ENCODE results near the gene STUM.

The STUM gene

DNA sequence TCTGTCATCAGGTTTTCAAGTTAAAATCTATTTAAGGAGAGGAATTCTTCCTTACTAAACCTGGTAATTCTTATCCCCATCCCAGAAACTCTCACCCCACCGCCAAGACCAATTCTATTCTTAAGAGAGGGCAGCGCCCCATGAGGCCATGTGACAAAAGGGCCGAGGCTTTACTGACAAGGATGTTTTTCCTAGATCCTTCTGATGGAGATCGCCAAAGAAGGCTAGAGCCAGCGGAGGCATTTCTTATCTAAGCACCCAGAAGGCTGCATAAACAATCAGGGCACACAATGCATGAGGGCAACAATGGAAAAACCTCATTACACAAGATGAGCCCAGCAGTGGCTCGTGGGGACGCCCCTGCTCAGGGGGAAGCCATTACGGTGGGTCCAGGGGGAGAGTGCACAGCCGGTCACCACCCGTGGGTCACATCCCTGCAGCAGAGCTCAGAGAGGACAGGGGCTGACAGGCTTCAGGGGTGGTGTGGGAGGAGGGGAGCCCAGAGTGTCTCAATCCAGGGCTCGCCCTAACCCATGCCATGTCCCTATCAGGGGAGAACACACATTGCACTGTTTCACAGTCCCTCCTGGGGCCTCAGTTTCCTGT is 101.8 kb downstream of the STUM start:
- Histone ChIP-seq H3K4me1 (ENCODE audit: insufficient read depth, low read length) (peaks cover 29% of the 10 kb centered on the region), H3K36me3 (ENCODE audit: insufficient read depth, low read length) (peaks cover 41% of the 10 kb centered on the region), H3K27me3 (ENCODE audit: insufficient read depth, low read length, poor library complexity) (no peaks in the 10 kb centered on the region), H3K4me3 (ENCODE audit: low read depth in 1 of 2, low read length in 2 of 2) (no peak overlapping the region), H3K9me3 (ENCODE audit: insufficient read depth, low read length, severe bottlenecking) (no peaks in the 10 kb centered on the region), H3K9ac (ENCODE audit: low read depth, low read length) (no peak overlapping the region), H3K4me2 (ENCODE audit: insufficient read depth, low read length) (no peak overlapping the region), H3K79me2 (ENCODE audit: insufficient read depth, low read length) (0 out of 2 replicates have a peak, but pooled peaks cover 7% of the 10 kb centered on the region), H4K20me1 (ENCODE audit: insufficient read depth, low read length) (peaks cover 26% of the 10 kb centered on the region), H3K27ac (ENCODE audit: low read length) (no peak overlapping the region), H2AFZ (ENCODE audit: low read depth, low read length) (no peak overlapping the region)
- DNase-seq (no peak), ATAC-seq (ENCODE audit: insufficient read depth, low read depth) (no peak)
- TF ChIP-seq EZH2 (IDR thresholded peaks at IDR 0.05; ENCODE audit: borderline replicate concordance, low read depth, low read length, severe bottlenecking) (no peak), CTCF (IDR thresholded peaks at IDR 0.05; ENCODE audit: borderline replicate concordance, extremely low read depth, low read length, poor library complexity, severe bottlenecking) (no peak)

- H2AFZ ChIP-seq (ENCODE audit: low read depth, low read length), result no peak overlapping the region
Observed at GRCh38 chr1:226651041-226651731, 102.6 kb downstream of the STUM start.

DNA sequence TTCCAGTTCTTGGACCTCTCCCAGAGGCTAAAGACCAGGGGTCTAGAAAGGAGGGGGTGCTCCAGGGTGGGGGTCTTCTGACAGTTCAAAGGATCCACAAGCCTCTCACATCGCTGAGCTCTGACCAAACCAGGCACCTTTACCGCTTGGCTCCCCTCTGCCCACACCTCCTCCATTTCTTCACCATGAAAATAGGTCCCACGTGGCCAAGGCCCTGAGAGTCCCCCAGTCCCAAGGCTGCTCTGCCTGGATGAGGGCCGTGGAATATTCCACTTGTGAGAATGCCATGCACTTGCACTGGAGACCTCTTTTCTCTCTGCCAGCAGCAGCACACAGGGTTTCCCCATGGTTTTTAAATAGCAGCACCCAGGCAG is 103.2 kb downstream of the STUM start:
- no peak overlapping the region for H3K9ac ChIP-seq (ENCODE audit: low read depth, low read length)
- no peak for TF ChIP-seq CTCF (IDR thresholded peaks at IDR 0.05; ENCODE audit: borderline replicate concordance, extremely low read depth, low read length, poor library complexity, severe bottlenecking)
- no peak for TF ChIP-seq EZH2 (IDR thresholded peaks at IDR 0.05; ENCODE audit: borderline replicate concordance, low read depth, low read length, severe bottlenecking)
- peaks cover 43% of the 10 kb centered on the region for H3K4me1 ChIP-seq (ENCODE audit: insufficient read depth, low read length)

More at GRCh38 chr1:226651041-226651731, 102.6 kb downstream of the STUM start:
- ATAC-seq (ENCODE audit: insufficient read depth, low read depth) (no peak), DNase-seq (no peak)
- Histone ChIP-seq H3K27me3 (ENCODE audit: insufficient read depth, low read length, poor library complexity) (no peaks in the 10 kb centered on the region), H3K4me1 (ENCODE audit: insufficient read depth, low read length) (peaks cover 38% of the 10 kb centered on the region), H3K4me2 (ENCODE audit: insufficient read depth, low read length) (no peak overlapping the region), H3K79me2 (ENCODE audit: insufficient read depth, low read length) (peaks cover 15% of the 10 kb centered on the region; the same call in 1 of the 2 replicates), H3K9me3 (ENCODE audit: insufficient read depth, low read length, severe bottlenecking) (no peaks in the 10 kb centered on the region), H4K20me1 (ENCODE audit: insufficient read depth, low read length) (peaks cover 24% of the 10 kb centered on the region), H3K36me3 (ENCODE audit: insufficient read depth, low read length) (peaks cover 33% of the 10 kb centered on the region), H3K9ac (ENCODE audit: low read depth, low read length) (no peak overlapping the region), H3K27ac (ENCODE audit: low read length) (no peak overlapping the region), H3K4me3 (ENCODE audit: low read depth in 1 of 2, low read length in 2 of 2) (no peak overlapping the region)
- TF ChIP-seq EZH2 (IDR thresholded peaks at IDR 0.05; ENCODE audit: borderline replicate concordance, low read depth, low read length, severe bottlenecking), result no peak
- no peak for TF ChIP-seq CTCF (IDR thresholded peaks at IDR 0.05; ENCODE audit: borderline replicate concordance, extremely low read depth, low read length, poor library complexity, severe bottlenecking)

More for the DNA sequence above, 103.2 kb downstream of the STUM start:
- Histone ChIP-seq H2AFZ (ENCODE audit: low read depth, low read length) (no peak overlapping the region), H3K4me3 (ENCODE audit: low read depth in 1 of 2, low read length in 2 of 2) (no peak overlapping the region), H3K27ac (ENCODE audit: low read length) (no peak overlapping the region), H3K27me3 (ENCODE audit: insufficient read depth, low read length, poor library complexity) (no peaks in the 10 kb centered on the region), H3K4me2 (ENCODE audit: insufficient read depth, low read length) (no peak overlapping the region), H3K9me3 (ENCODE audit: insufficient read depth, low read length, severe bottlenecking) (no peaks in the 10 kb centered on the region), H3K79me2 (ENCODE audit: insufficient read depth, low read length) (peaks cover 20% of the 10 kb centered on the region), H4K20me1 (ENCODE audit: insufficient read depth, low read length) (peaks cover 24% of the 10 kb centered on the region), H3K36me3 (ENCODE audit: insufficient read depth, low read length) (peaks cover 27% of the 10 kb centered on the region)
- ATAC-seq (ENCODE audit: insufficient read depth, low read depth) (no peak), DNase-seq (no peak)

Measured in DND-41 (cell line).